IPS-18c (cell line): Measurements from ENCODE around the gene RMND1.

Experiments used
- H3K4me3 ChIP-seq: 2 replicates; pipeline ENCODE4 v1.7.0; 2013; ENCODE audit warnings: low read depth, mild to moderate bottlenecking, low read length, moderate library complexity; ENCODE audit not compliant: insufficient read depth
- H3K9me3 ChIP-seq: one replicate; pipeline ENCODE4 v1.6.1; 2013; ENCODE audit warnings: mild to moderate bottlenecking, low read length, moderate library complexity; ENCODE audit not compliant: control insufficient read depth, insufficient read depth

The RMND1 gene

DNA sequence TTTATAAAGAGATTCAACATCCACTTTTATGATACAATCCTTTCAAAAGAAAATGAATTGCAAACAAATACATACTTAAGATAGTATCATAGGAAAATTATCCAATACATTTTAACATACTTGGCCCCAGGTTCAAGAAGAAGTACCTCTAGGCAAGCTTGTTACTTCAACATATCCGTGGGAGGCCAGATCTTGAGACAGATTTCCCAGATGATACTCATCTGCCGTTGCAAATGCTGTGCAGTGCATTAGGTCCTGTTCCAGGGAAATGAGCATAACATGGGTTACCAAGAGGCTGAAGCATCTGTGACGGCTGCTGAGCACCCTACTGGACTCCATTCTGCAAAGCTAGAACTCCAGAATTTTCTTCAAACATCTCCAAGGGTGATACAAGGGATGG lies 15.6 kb downstream of the RMND1 start:
- Histone ChIP-seq H3K4me3 (no peak overlapping the region), H3K9me3 (no peaks in the 10 kb centered on the region)

GRCh38 chr6:151434369-151434768 lies 17.6 kb downstream of the RMND1 start:
- Histone ChIP-seq H3K4me3 (no peak overlapping the region), H3K9me3 (no peaks in the 10 kb centered on the region)

DNA sequence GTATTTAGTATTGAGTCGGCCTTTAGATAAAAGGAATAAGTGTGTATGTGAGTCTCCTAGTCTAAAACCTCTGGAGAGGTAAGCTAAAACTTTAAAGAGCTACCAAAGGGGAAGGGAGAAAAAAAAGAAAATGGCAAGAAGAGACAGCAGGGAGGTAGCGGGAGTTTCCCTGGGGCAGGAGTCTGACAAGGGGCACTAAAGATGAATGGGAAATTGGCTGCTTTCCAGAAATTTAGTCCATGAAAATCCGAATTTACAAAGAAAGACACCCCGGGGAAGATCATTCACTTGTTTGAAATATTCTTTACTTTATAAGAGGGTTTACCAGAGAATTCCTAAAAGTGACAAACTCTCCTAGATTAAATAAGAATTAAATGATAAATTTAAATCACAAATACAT lies 19.3 kb downstream of the RMND1 start:
- H3K4me3 ChIP-seq, result no peak overlapping the region
- H3K9me3 ChIP-seq, result no peaks in the 10 kb centered on the region

DNA sequence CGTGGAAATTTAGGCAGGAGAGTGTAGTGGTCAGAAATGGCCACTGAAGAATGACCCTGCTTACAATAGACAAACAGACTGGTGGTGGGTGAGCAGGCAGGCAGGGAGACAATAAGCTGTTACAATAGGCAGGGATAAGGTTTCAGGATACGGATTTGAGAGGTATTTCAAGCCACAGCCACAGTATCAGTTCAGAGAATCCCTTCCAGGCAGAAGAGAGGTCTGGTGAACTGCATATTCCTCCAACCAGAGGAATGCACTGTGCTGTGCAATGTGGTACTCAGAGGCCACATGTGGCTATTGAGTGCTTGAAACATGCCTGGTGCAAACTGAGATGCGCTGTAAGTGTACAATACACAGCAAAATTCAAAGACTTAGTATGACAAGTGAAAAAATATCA lies 20.6 kb downstream of the RMND1 start:
- Histone ChIP-seq H3K9me3 (no peaks in the 10 kb centered on the region), H3K4me3 (no peak overlapping the region)

DNA sequence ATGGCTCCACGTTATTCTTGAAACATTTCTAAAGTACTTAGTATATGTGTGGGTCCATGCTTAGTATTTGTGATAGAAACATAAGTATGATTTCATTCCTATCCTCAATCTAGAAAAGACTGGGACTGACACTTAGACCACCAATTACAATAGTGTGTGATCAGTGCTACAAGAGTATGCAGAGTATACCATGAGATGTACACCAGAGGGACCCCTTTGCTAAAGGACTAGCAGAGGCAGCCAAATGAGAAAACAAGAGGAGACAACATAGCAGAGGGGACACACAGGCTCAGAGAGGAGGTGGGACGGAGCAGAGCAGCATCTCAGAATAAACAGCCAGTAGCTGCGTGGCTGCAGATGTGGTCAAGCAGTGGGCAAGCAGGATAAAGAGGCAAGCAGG lies 21.0 kb downstream of the RMND1 start:
- Histone ChIP-seq H3K4me3 (no peak overlapping the region), H3K9me3 (no peaks in the 10 kb centered on the region)

DNA sequence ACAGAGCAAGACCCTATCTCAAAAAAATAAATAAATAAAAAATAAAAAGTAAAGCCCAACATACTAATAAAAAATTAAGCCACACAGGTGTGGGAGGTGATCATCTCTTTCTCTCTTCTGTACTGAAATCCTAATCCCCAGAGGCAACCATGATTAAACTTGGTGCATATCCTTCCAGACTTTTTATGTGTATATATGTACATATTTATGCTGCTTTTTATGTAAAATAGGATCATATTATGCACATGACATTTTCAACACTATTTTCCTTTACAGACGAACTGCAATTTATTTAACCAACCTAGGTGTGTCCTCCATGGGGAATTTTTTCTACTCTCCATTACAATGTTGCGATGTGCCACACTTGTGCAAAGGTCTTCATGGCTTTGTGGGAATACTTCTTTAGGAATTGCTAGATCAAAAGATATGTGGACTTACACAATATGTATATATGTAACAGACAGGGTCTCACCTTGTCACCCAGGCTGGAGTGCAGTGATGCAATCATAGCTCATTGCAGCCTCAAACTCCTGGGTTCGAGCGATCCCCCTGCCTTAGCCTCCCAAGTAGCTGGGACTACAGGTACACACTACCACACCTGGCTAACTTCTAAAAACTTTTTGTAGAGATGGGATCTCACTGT lies 23.7 kb downstream of the RMND1 start:
- Histone ChIP-seq H3K4me3 (no peak overlapping the region), H3K9me3 (no peaks in the 10 kb centered on the region)

GRCh38 chr6:151425561-151425960 lies 26.4 kb downstream of the RMND1 start:
- H3K9me3 ChIP-seq, result no peaks in the 10 kb centered on the region

DNA sequence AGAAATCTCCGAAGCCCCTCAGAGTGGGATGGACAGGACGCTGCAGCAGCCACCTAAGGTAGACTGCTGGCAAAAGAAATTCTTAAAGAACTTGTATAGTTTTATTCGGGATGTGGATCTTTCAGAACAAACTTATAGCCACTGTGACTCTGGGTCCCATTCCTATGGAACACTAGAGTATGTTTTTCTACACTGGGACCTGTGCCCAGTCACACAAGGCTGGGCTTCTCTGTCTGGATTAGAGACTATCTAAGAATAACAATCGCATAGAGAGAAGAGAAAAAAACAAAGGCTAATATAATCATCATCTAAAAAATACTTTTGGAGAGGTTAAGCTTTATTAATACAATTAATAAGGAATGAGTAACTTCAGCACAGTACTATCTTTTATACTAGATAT lies 28.9 kb downstream of the RMND1 start:
- H3K4me3 ChIP-seq, result no peak overlapping the region

More at GRCh38 chr6:151425561-151425960, 26.4 kb downstream of the RMND1 start:
- no peak overlapping the region for H3K4me3 ChIP-seq

DNA sequence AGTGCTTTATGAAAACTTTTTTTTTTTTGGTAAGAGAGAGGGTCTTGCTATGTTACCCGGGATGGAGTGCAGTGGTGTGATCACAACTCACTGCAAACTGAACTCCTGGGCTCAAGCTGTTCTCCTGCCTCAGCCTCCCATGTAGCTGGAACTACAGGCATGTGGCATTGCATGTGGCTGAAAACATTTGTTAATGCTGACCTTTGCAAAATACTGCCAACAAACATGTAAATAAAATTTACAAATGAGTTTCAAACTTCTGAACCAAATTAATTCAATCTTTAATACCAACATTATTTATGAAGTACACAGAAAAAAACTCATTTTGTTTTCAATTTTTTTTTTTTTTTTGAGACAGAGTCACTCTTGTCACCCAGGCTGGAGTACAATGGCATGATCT lies 34.4 kb downstream of the RMND1 start:
- Histone ChIP-seq H3K4me3 (no peak overlapping the region), H3K9me3 (no peaks in the 10 kb centered on the region)

More for the DNA sequence above, 28.9 kb downstream of the RMND1 start:
- H3K9me3 ChIP-seq, result no peaks in the 10 kb centered on the region

DNA sequence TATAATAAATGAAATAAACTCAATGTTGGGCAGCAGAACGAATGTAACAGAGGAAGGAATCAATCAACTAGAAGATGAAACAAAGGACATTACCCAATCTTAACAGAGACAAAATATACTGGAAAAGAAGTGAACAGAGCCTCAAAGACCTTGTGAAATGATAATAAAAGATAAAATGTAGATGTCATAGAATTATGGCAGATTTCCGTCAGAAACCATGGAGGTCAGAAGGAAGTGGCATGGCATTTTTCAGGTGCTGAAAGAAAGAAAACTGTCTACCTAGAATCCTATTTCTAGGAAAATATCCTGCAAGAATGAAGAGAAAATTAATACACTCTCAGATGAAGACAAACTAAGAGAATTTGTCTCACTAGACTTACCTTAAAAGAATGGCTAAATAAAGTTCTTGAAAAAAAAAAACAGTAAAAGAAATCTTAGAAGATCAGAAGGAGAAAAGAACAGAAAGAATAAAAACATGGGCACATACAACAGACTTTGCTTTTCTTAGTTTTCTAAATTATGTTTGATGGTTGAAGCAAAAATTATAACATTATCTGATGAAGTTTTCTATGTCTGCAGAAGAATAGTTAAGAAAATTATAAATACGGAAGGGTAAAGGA lies 37.2 kb downstream of the RMND1 start:
- Histone ChIP-seq H3K4me3 (no peak overlapping the region), H3K9me3 (no peaks in the 10 kb centered on the region)

- Histone ChIP-seq H3K4me3 (no peak overlapping the region), H3K9me3 (no peaks in the 10 kb centered on the region)
Measured at GRCh38 chr6:151413372-151414145, 38.4 kb downstream of the RMND1 start.

DNA sequence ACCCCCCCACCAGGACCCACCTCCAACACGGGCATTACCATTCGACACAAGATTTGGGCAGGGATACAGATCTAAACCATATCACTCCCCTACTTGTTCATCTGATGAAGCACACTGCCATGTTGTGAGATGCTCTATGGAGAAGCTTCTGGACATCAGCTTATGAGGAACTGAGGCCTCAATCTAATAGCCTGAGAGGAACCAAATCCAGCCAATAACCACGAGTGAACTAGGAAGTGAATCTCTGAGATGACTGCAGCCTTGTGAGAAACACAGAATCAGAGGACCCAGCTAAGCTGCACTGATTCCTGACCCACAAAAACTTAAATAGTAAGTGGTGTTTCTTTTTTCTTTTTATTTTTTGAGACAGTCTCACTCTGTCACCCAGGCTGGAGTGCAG lies 39.0 kb downstream of the RMND1 start:
- Histone ChIP-seq H3K9me3 (no peaks in the 10 kb centered on the region), H3K4me3 (no peak overlapping the region)

- Histone ChIP-seq H3K9me3 (no peaks in the 10 kb centered on the region), H3K4me3 (no peak overlapping the region)
Measured at GRCh38 chr6:151409679-151410078, 42.2 kb downstream of the RMND1 start.

- Histone ChIP-seq H3K4me3 (no peak overlapping the region), H3K9me3 (no peaks in the 10 kb centered on the region)
Measured at GRCh38 chr6:151409260-151409659, 42.7 kb downstream of the RMND1 start.

GRCh38 chr6:151408858-151409257 lies 43.1 kb downstream of the RMND1 start:
- Histone ChIP-seq H3K9me3 (no peaks in the 10 kb centered on the region), H3K4me3 (no peak overlapping the region)

DNA sequence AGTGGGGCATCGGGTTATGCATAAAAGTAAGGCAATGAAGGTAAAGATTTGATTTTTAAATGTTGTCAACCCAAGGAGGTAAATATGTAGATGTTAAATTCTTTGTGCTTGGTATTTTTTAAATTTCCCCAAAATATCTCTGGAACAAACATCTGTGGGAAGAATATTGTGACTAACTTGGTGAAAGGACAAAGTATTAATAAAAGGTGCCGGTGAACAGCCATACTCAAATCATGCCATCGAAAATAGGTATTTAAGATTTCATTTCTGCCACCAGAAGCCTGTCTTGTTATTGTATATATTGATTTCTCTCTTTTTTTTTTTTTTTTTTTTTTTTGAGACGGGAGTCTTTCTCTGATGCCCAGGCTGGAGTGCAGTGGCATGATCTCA lies 48.0 kb downstream of the RMND1 start:
- Histone ChIP-seq H3K4me3 (no peak overlapping the region), H3K9me3 (no peaks in the 10 kb centered on the region)

DNA sequence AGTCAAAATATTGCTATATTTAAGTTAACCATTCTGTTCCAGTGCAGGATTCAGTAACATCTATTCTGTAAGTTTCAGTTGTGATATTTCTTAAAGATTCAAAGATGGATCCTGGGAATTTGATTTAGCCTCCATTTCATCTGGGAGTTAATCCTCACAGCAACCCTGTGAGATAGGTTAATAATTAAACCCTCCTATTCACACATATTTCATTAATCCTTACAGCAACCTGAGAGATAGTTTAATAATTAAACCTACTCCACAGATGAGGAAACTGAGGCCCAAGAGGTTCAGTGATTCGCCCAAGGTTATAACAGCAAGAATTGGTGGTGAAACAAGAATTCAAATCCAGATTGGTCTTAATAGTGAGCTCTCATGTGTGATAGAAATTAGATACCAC lies 49.7 kb downstream of the RMND1 start:
- H3K9me3 ChIP-seq, result no peaks in the 10 kb centered on the region
- no peak overlapping the region for H3K4me3 ChIP-seq

GRCh38 chr6:151400473-151400872 lies 51.5 kb downstream of the RMND1 start:
- Histone ChIP-seq H3K4me3 (no peak overlapping the region), H3K9me3 (no peaks in the 10 kb centered on the region)
